ENCODE data around the gene FUBP3. TPM values are rescaled to one million over a fixed set of nuclear protein-coding genes. Genes with fewer than 3 reads are reported as not detected.

Gene FUBP3
- total and polyA plus RNA-seq, 4 donors, result 47.6 to 102 (median 72.4) TPM

GRCh38 chr9:130638284-130639123, 59.1 kb downstream of the FUBP3 start:
- peaks cover 42% of the 10 kb centered on the region for H3K36me3 ChIP-seq (ENCODE audit: control insufficient read depth, insufficient read depth, low read length)
- H3K9me3 ChIP-seq (ENCODE audit: control insufficient read depth, insufficient read depth, low read length), result no peaks in the 10 kb centered on the region
- H3K27me3 ChIP-seq (ENCODE audit: control insufficient read depth, insufficient read depth, low read length), result peaks cover 2% of the 10 kb centered on the region
- no peak overlapping the region for H3K4me3 ChIP-seq (ENCODE audit: low read depth, low read length)
- WGBS (ENCODE audit: insufficient coverage), result 71% methylated on average over 34 of the region's 37 CpGs
- no peak overlapping the region for H3K27ac ChIP-seq (ENCODE audit: low read depth, low read length)
- H3K4me1 ChIP-seq (ENCODE audit: control insufficient read depth, insufficient read depth, low read length), result peaks cover 12% of the 10 kb centered on the region
- DNase-seq (ENCODE audit: low read depth in 4 of 6, low spot score in 6 of 6), result peak in 1 of 6 donors; percentile 6

- Histone ChIP-seq H3K27ac (ENCODE audit: low read depth, low read length) (no peak overlapping the region), H3K4me1 (ENCODE audit: control insufficient read depth, insufficient read depth, low read length) (peaks cover 12% of the 10 kb centered on the region), H3K4me3 (ENCODE audit: low read depth, low read length) (no peak overlapping the region), H3K9me3 (ENCODE audit: control insufficient read depth, insufficient read depth, low read length) (no peaks in the 10 kb centered on the region), H3K36me3 (ENCODE audit: control insufficient read depth, insufficient read depth, low read length) (peaks cover 34% of the 10 kb centered on the region), H3K27me3 (ENCODE audit: control insufficient read depth, insufficient read depth, low read length) (peaks cover 2% of the 10 kb centered on the region)
- 35% methylated on average over 11 of the region's 20 CpGs for WGBS (ENCODE audit: insufficient coverage)
- DNase-seq (ENCODE audit: low read depth in 4 of 6, low spot score in 6 of 6), result peak in 1 of 6 donors; percentile 90
These were observed 59.9 kb downstream of the FUBP3 start for GRCh38 chr9:130639124-130639765.

GRCh38 chr9:130639866-130640555, 60.6 kb downstream of the FUBP3 start:
- WGBS (ENCODE audit: insufficient coverage), result 93% methylated on average over 13 of the region's 17 CpGs
- peaks cover 2% of the 10 kb centered on the region for H3K27me3 ChIP-seq (ENCODE audit: control insufficient read depth, insufficient read depth, low read length)
- peaks cover 27% of the 10 kb centered on the region for H3K36me3 ChIP-seq (ENCODE audit: control insufficient read depth, insufficient read depth, low read length)
- H3K27ac ChIP-seq (ENCODE audit: low read depth, low read length), result no peak overlapping the region
- H3K4me1 ChIP-seq (ENCODE audit: control insufficient read depth, insufficient read depth, low read length), result peaks cover 12% of the 10 kb centered on the region
- no peak overlapping the region for H3K4me3 ChIP-seq (ENCODE audit: low read depth, low read length)
- no peak for DNase-seq (ENCODE audit: low read depth in 4 of 6, low spot score in 6 of 6)
- no peaks in the 10 kb centered on the region for H3K9me3 ChIP-seq (ENCODE audit: control insufficient read depth, insufficient read depth, low read length)

GRCh38 chr9:130640681-130641080, 61.3 kb downstream of the FUBP3 start:
- Histone ChIP-seq H3K27ac (ENCODE audit: low read depth, low read length) (no peak overlapping the region), H3K4me1 (ENCODE audit: control insufficient read depth, insufficient read depth, low read length) (peaks cover 12% of the 10 kb centered on the region), H3K9me3 (ENCODE audit: control insufficient read depth, insufficient read depth, low read length) (no peaks in the 10 kb centered on the region), H3K36me3 (ENCODE audit: control insufficient read depth, insufficient read depth, low read length) (peaks cover 21% of the 10 kb centered on the region), H3K27me3 (ENCODE audit: control insufficient read depth, insufficient read depth, low read length) (peaks cover 2% of the 10 kb centered on the region), H3K4me3 (ENCODE audit: low read depth, low read length) (no peak overlapping the region)
- DNase-seq (ENCODE audit: low read depth in 4 of 6, low spot score in 6 of 6), result no peak
- WGBS (ENCODE audit: insufficient coverage), result 70% methylated on average over 4 of the region's 7 CpGs

- Histone ChIP-seq H3K4me1 (ENCODE audit: control insufficient read depth, insufficient read depth, low read length) (peaks cover 12% of the 10 kb centered on the region), H3K27ac (ENCODE audit: low read depth, low read length) (no peak overlapping the region), H3K9me3 (ENCODE audit: control insufficient read depth, insufficient read depth, low read length) (no peaks in the 10 kb centered on the region), H3K4me3 (ENCODE audit: low read depth, low read length) (no peak overlapping the region), H3K36me3 (ENCODE audit: control insufficient read depth, insufficient read depth, low read length) (peaks cover 9% of the 10 kb centered on the region), H3K27me3 (ENCODE audit: control insufficient read depth, insufficient read depth, low read length) (peaks cover 5% of the 10 kb centered on the region)
- 93% methylated on average over 7 of the region's 8 CpGs for WGBS (ENCODE audit: insufficient coverage)
- no peak for DNase-seq (ENCODE audit: low read depth in 4 of 6, low spot score in 6 of 6)
These were observed 63.5 kb downstream of the FUBP3 start for GRCh38 chr9:130642926-130643325.

GRCh38 chr9:130651221-130651620, 71.8 kb downstream of the FUBP3 start:
- WGBS (ENCODE audit: insufficient coverage), result 84% methylated on average over 14 of the region's 15 CpGs
- Histone ChIP-seq H3K9me3 (ENCODE audit: control insufficient read depth, insufficient read depth, low read length) (no peaks in the 10 kb centered on the region), H3K4me3 (ENCODE audit: low read depth, low read length) (no peak overlapping the region), H3K4me1 (ENCODE audit: control insufficient read depth, insufficient read depth, low read length) (no peaks in the 10 kb centered on the region), H3K36me3 (ENCODE audit: control insufficient read depth, insufficient read depth, low read length) (no peaks in the 10 kb centered on the region), H3K27me3 (ENCODE audit: control insufficient read depth, insufficient read depth, low read length) (peaks cover 33% of the 10 kb centered on the region), H3K27ac (ENCODE audit: low read depth, low read length) (no peak overlapping the region)
- no peak for DNase-seq (ENCODE audit: low read depth in 4 of 6, low spot score in 6 of 6)

- Histone ChIP-seq H3K27ac (ENCODE audit: low read depth, low read length) (no peak overlapping the region), H3K4me1 (ENCODE audit: control insufficient read depth, insufficient read depth, low read length) (no peaks in the 10 kb centered on the region), H3K36me3 (ENCODE audit: control insufficient read depth, insufficient read depth, low read length) (no peaks in the 10 kb centered on the region), H3K4me3 (ENCODE audit: low read depth, low read length) (no peak overlapping the region), H3K27me3 (ENCODE audit: control insufficient read depth, insufficient read depth, low read length) (peaks cover 39% of the 10 kb centered on the region), H3K9me3 (ENCODE audit: control insufficient read depth, insufficient read depth, low read length) (no peaks in the 10 kb centered on the region)
- no peak for DNase-seq (ENCODE audit: low read depth in 4 of 6, low spot score in 6 of 6)
- 95% methylated on average over 16 of the region's 18 CpGs for WGBS (ENCODE audit: insufficient coverage)
These were observed 72.4 kb downstream of the FUBP3 start for GRCh38 chr9:130651752-130652151.

GRCh38 chr9:130654879-130655278, 75.5 kb downstream of the FUBP3 start:
- Histone ChIP-seq H3K36me3 (ENCODE audit: control insufficient read depth, insufficient read depth, low read length) (no peaks in the 10 kb centered on the region), H3K4me1 (ENCODE audit: control insufficient read depth, insufficient read depth, low read length) (peaks cover 10% of the 10 kb centered on the region), H3K27me3 (ENCODE audit: control insufficient read depth, insufficient read depth, low read length) (peaks cover 68% of the 10 kb centered on the region), H3K9me3 (ENCODE audit: control insufficient read depth, insufficient read depth, low read length) (no peaks in the 10 kb centered on the region), H3K4me3 (ENCODE audit: low read depth, low read length) (no peak overlapping the region), H3K27ac (ENCODE audit: low read depth, low read length) (no peak overlapping the region)
- DNase-seq (ENCODE audit: low read depth in 4 of 6, low spot score in 6 of 6), result no peak
- WGBS (ENCODE audit: insufficient coverage), result 92% methylated on average over 3 of the region's 6 CpGs

- no peak overlapping the region for H3K27ac ChIP-seq (ENCODE audit: low read depth, low read length)
- H3K4me3 ChIP-seq (ENCODE audit: low read depth, low read length), result no peak overlapping the region
- H3K27me3 ChIP-seq (ENCODE audit: control insufficient read depth, insufficient read depth, low read length), result peaks cover 92% of the 10 kb centered on the region
- no peaks in the 10 kb centered on the region for H3K36me3 ChIP-seq (ENCODE audit: control insufficient read depth, insufficient read depth, low read length)
- peaks cover 50% of the 10 kb centered on the region for H3K4me1 ChIP-seq (ENCODE audit: control insufficient read depth, insufficient read depth, low read length)
- H3K9me3 ChIP-seq (ENCODE audit: control insufficient read depth, insufficient read depth, low read length), result no peaks in the 10 kb centered on the region
- 6% methylated on average over 36 of the region's 52 CpGs for WGBS (ENCODE audit: insufficient coverage)
- no peak for DNase-seq (ENCODE audit: low read depth in 4 of 6, low spot score in 6 of 6)
These were observed 79.7 kb downstream of the FUBP3 start for GRCh38 chr9:130658893-130659698.

All from spinal cord (tissue), 10 donors.